Measurements from ENCODE around the gene S100B.
"Not testable (repeated sequence)": the region's sequence is repeated elsewhere in the genome, so short reads cannot be mapped to it uniquely, and the experiment has no call there.

Gene S100B

GRCh38 chr21:46603228-46603627, 1.7 kb downstream of the S100B start:
- FAIRE-seq = no peak
- DNase-seq (ENCODE audit: low spot score) = peak; percentile 44

GRCh38 chr21:46600978-46601377, 3.9 kb downstream of the S100B start:
- FAIRE-seq (no peak), DNase-seq (ENCODE audit: low spot score) (no peak)

GRCh38 chr21:46600305-46600704, 4.6 kb downstream of the S100B start:
- DNase-seq (ENCODE audit: low spot score) = no peak
- no peak for FAIRE-seq

- DNase-seq (ENCODE audit: low spot score) (peak; percentile 56), FAIRE-seq (no peak)
Observed at GRCh38 chr21:46598581-46599572, 6.0 kb downstream of the S100B start.

- no peak for FAIRE-seq
- DNase-seq (ENCODE audit: low spot score) = no peak
Observed at GRCh38 chr21:46597896-46598343, 7.0 kb downstream of the S100B start.

- DNase-seq (ENCODE audit: low spot score) (no peak), FAIRE-seq (no peak)
Observed at GRCh38 chr21:46597031-46597430, 7.9 kb downstream of the S100B start.

- DNase-seq (ENCODE audit: low spot score) (no peak), FAIRE-seq (no peak)
Observed at GRCh38 chr21:46596201-46596600, 8.7 kb downstream of the S100B start.

- FAIRE-seq = no peak
- no peak for DNase-seq (ENCODE audit: low spot score)
Observed at GRCh38 chr21:46594276-46594675, 10.6 kb downstream of the S100B start.

GRCh38 chr21:46585191-46585953, 19.5 kb downstream of the S100B start:
- no peak for DNase-seq (ENCODE audit: low spot score)
- FAIRE-seq = no peak

- FAIRE-seq = no peak
- no peak for DNase-seq (ENCODE audit: low spot score)
Observed at GRCh38 chr21:46581780-46582307, 23.0 kb downstream of the S100B start.

- DNase-seq (ENCODE audit: low spot score); FAIRE-seq: not testable (repeated sequence)
Observed at GRCh38 chr21:46579394-46579793, 25.5 kb downstream of the S100B start.

GRCh38 chr21:46577786-46578185, 27.1 kb downstream of the S100B start:
- FAIRE-seq; DNase-seq (ENCODE audit: low spot score): not testable (repeated sequence)

GRCh38 chr21:46572850-46573249, 32.0 kb downstream of the S100B start:
- no peak for DNase-seq (ENCODE audit: low spot score)
- FAIRE-seq = no peak

- DNase-seq (ENCODE audit: low spot score) = no peak
- FAIRE-seq = no peak
Observed at GRCh38 chr21:46570631-46571030, 34.3 kb downstream of the S100B start.

- DNase-seq (ENCODE audit: low spot score) (no peak), FAIRE-seq (no peak)
Observed at GRCh38 chr21:46570119-46570518, 34.8 kb downstream of the S100B start.

GRCh38 chr21:46569081-46569480, 35.8 kb downstream of the S100B start:
- FAIRE-seq = no peak
- no peak for DNase-seq (ENCODE audit: low spot score)

GRCh38 chr21:46568562-46568961, 36.3 kb downstream of the S100B start:
- no peak for DNase-seq (ENCODE audit: low spot score)
- no peak for FAIRE-seq

- DNase-seq (ENCODE audit: low spot score) = no peak
- peak; percentile 65 for FAIRE-seq
Observed at GRCh38 chr21:46567348-46567747, 37.5 kb downstream of the S100B start.

- FAIRE-seq (no peak), DNase-seq (ENCODE audit: low spot score) (no peak)
Observed at GRCh38 chr21:46564391-46564790, 40.5 kb downstream of the S100B start.

GRCh38 chr21:46562964-46563607, 41.8 kb downstream of the S100B start:
- FAIRE-seq (no peak), DNase-seq (ENCODE audit: low spot score) (no peak)

- DNase-seq (ENCODE audit: low spot score) (no peak), FAIRE-seq (no peak)
Observed at GRCh38 chr21:46562472-46562871, 42.4 kb downstream of the S100B start.

All from urothelium cell line (cell line).